ENCODE results near the gene HOXA5. TPM values are rescaled to one million over a fixed set of nuclear protein-coding genes. Genes with fewer than 3 reads are reported as not detected.

HOXA5 gene
- total RNA-seq, 1 experiment from 2014 or later = not detected

GRCh38 chr7:27129729-27130539 is 13.5 kb downstream of the HOXA5 start:
- no peak overlapping the region for H4K91ac ChIP-seq (ENCODE audit: insufficient read length, low read depth, low read length)
- H3K23me2 ChIP-seq (ENCODE audit: insufficient read length, low read depth, low read length, poor library complexity, severe bottlenecking) = no peaks in the 10 kb centered on the region
- no CpG with 5 or more reads among the region's 72 CpGs for WGBS (ENCODE audit: extremely low coverage, insufficient read length, low lambda C conversion rate)
- H3K9me3 ChIP-seq (ENCODE audit: control insufficient read depth, low read depth, low read length) = no peaks in the 10 kb centered on the region
- no peaks in the 10 kb centered on the region for H3K79me1 ChIP-seq (ENCODE audit: insufficient read depth, low read depth, low read length, poor library complexity, severe bottlenecking)
- peaks cover 3% of the 10 kb centered on the region for H4K20me1 ChIP-seq (ENCODE audit: control insufficient read depth, insufficient read depth, insufficient read length)
- H3K56ac ChIP-seq (ENCODE audit: insufficient read length, low read depth, low read length) = no peak overlapping the region
- no peak overlapping the region for H3K4ac ChIP-seq (ENCODE audit: low read depth, low read length)
- H3K4me2 ChIP-seq (ENCODE audit: insufficient read depth, insufficient read length, low read length) = no peak overlapping the region
- no peak overlapping the region for H2BK12ac ChIP-seq (ENCODE audit: insufficient read length, low read depth, low read length)
- no peak overlapping the region for H2BK120ac ChIP-seq (ENCODE audit: low read depth, low read length, poor library complexity, severe bottlenecking)
- no peak overlapping the region for H3K9ac ChIP-seq (ENCODE audit: extremely low read depth, insufficient read length, low read length)
- no peak overlapping the region for H3K23ac ChIP-seq (ENCODE audit: insufficient read length, low read depth, low read length)
- H3K9me3 Mint-ChIP-seq = peaks cover 0 to 10% of the 10 kb centered on the region in 2 experiments; a peak in 3 of 5 replicates
- no peak for TF ChIP-seq CTCF (conservative IDR thresholded peaks at IDR 0.05)
- peaks cover 95% of the 10 kb centered on the region for H3K27me3 ChIP-seq (ENCODE audit: insufficient read depth, low read length)
- no peaks in the 10 kb centered on the region for H3K79me2 ChIP-seq (ENCODE audit: insufficient read depth, low read length)
- no peak overlapping the region for H3K4me3 Mint-ChIP-seq
- no peaks in the 10 kb centered on the region for H3K4me1 ChIP-seq (ENCODE audit: insufficient read depth, low read length)
- H3K27ac Mint-ChIP-seq = no peak overlapping the region
- DNase-seq = no peak
- H3K18ac ChIP-seq (ENCODE audit: insufficient read length, low read depth, low read length) = no peak overlapping the region
- H3K4me1 Mint-ChIP-seq = no peaks in the 10 kb centered on the region
- H2AFZ ChIP-seq (ENCODE audit: low read length) = no peak overlapping the region
- no peak overlapping the region for H2AK5ac ChIP-seq (ENCODE audit: insufficient read length, low read length)
- no peak overlapping the region for H2BK5ac ChIP-seq (ENCODE audit: insufficient read length, low read length)
- no peak overlapping the region for H3K14ac ChIP-seq (ENCODE audit: insufficient read depth, low read length)
- no peak overlapping the region for H4K8ac ChIP-seq (replicated peaks; ENCODE audit: insufficient read length, low read depth, low read length)
- no peak overlapping the region for H3K27ac ChIP-seq (ENCODE audit: insufficient read length, low read depth, low read length)
- no peaks in the 10 kb centered on the region; a peak in 1 of 7 replicates for H3K36me3 Mint-ChIP-seq (ENCODE audit: insufficient read depth in 1 of 3, low read depth in 3 of 3)
- no peak overlapping the region for H3T11ph ChIP-seq (ENCODE audit: low read length)
- no peak overlapping the region for H4K5ac ChIP-seq (ENCODE audit: insufficient read length, low read depth, low read length)
- H2BK20ac ChIP-seq (ENCODE audit: low read depth, low read length, poor library complexity, severe bottlenecking) = no peak overlapping the region
- H3K27me3 Mint-ChIP-seq (ENCODE audit: low read depth) = peaks cover 97% of the 10 kb centered on the region
- H2BK15ac ChIP-seq (ENCODE audit: low read depth, low read length) = no peak overlapping the region

All from H9 (cell line).